AG04450 (cell line): ENCODE data around the gene SPDL1. TPM values are rescaled to one million over a fixed set of nuclear protein-coding genes. Genes with fewer than 3 reads are reported as not detected.
A peak's percentile ranks its signal among the peaks of the same experiment; 100 is the strongest.

Source experiments
- CTCF ChIA-PET: fragments of 300-600, 350-600 bp; formaldehyde crosslinking; extraction: SDS; loops from one replicate; lab custom pipeline; 2022; ENCODE audit warnings: antibody characterized with exemption, inconsistent platforms; lab: Charles Lee
- POLR2A ChIA-PET: fragments of 350-600 bp; formaldehyde crosslinking; extraction: SDS; loops from one replicate; lab custom pipeline; 2021; ENCODE audit warnings: antibody characterized with exemption, inconsistent platforms; lab: Yijun Ruan, JAX
- DNase-seq: peaks from one replicate; pipeline ENCODE4 v3.0.0-alpha.2; 2011; ENCODE audit warnings: low read depth, low spot score
- H3K27ac ChIP-seq: one replicate; pipeline ENCODE4 v1.5.1; 2012; ENCODE audit warnings: low read depth, low read length, control low read depth
- H3K27me3 ChIP-seq: one replicate; pipeline ENCODE4 v1.6.0; 2012; ENCODE audit warnings: low read length; ENCODE audit not compliant: control insufficient read depth, insufficient read depth
- H3K4me3 ChIP-seq: 2 replicates; pipeline ENCODE4 v1.5.1; 2011; ENCODE audit warnings: mild to moderate bottlenecking, low read depth, low read length, control low read depth
- H3K9me3 ChIP-seq: 2 replicates; pipeline ENCODE4 v1.5.1; 2012; ENCODE audit warnings: low read length; ENCODE audit not compliant: control insufficient read depth, insufficient read depth
- CTCF ChIP-seq: IDR thresholded peaks from 2 replicates; pipeline ENCODE4 v1.5.1; 2011; ENCODE audit warnings: low read depth, low read length, control low read depth, inconsistent platforms
- polyA plus RNA-seq: library from polyadenylated mRNA; depleted of rRNA; stranded (reverse); fragments of >200 nt; gene quantifications from 2 replicates; pipeline ENCODE4 v1.2.3, GENCODE V29; 2011

Gene SPDL1
- polyA plus RNA-seq, 1 experiment, result 22.7 TPM

GRCh38 chr5:169577951-169578350, 5.6 kb upstream of the SPDL1 start:
- Histone ChIP-seq H3K27me3 (no peaks in the 10 kb centered on the region), H3K4me3 (no peak overlapping the region), H3K27ac (no peak overlapping the region), H3K9me3 (no peaks in the 10 kb centered on the region)
- CTCF ChIA-PET, result interaction anchor here (0.7 kb wide), 1 partner anchor 63 kb away, joined by 3 read pairs; no protein-coding TSS in a partner anchor
- no peak for DNase-seq
- POLR2A ChIA-PET, result no interaction called here
- peak; percentile 25; the same call in 1 of the 2 replicates for TF ChIP-seq CTCF

- POLR2A ChIA-PET, result no interaction called here
- no peak overlapping the region for H3K27ac ChIP-seq
- CTCF ChIA-PET, result interaction anchor here (0.6 to 5.4 kb wide), 26 partner anchors 8 to 1176 kb away, joined by 3 to 93 read pairs (median 4); partner anchors contain the start of gene INSYN2B
- no peak for DNase-seq
- TF ChIP-seq CTCF, result no peak
- H3K9me3 ChIP-seq, result no peaks in the 10 kb centered on the region
- H3K27me3 ChIP-seq, result no peaks in the 10 kb centered on the region
- H3K4me3 ChIP-seq, result no peak overlapping the region
Observed at GRCh38 chr5:169580964-169581363, 2.6 kb upstream of the SPDL1 start.

GRCh38 chr5:169581580-169582227, 1.9 kb upstream of the SPDL1 start:
- no peak for DNase-seq
- Histone ChIP-seq H3K27ac (no peak overlapping the region), H3K4me3 (no peak overlapping the region), H3K9me3 (no peaks in the 10 kb centered on the region), H3K27me3 (no peaks in the 10 kb centered on the region)
- POLR2A ChIA-PET, result no interaction called here
- CTCF ChIA-PET, result interaction anchor here (0.6 to 5.4 kb wide), 30 partner anchors 9 to 1177 kb away, joined by 3 to 93 read pairs (median 4); partner anchors contain the start of gene INSYN2B
- peak; percentile 90 for TF ChIP-seq CTCF

- no peaks in the 10 kb centered on the region for H3K27me3 ChIP-seq
- POLR2A ChIA-PET, result interaction anchor here (0.6 to 1.2 kb wide), 9 partner anchors 12 to 903 kb away, joined by 3 to 8 read pairs (median 5); no protein-coding TSS in a partner anchor
- peak overlapping the region; percentile 86 for H3K4me3 ChIP-seq
- no peak for TF ChIP-seq CTCF
- CTCF ChIA-PET, result interaction anchor here (0.7 to 5.4 kb wide), 10 partner anchors 9 to 903 kb away, joined by 3 to 93 read pairs (median 3); partner anchors contain the start of gene INSYN2B
- DNase-seq, result no peak
- H3K27ac ChIP-seq, result no peak overlapping the region
- H3K9me3 ChIP-seq, result no peaks in the 10 kb centered on the region
Observed at GRCh38 chr5:169583101-169583423, 511 bp upstream of the SPDL1 start.

GRCh38 chr5:169584998-169585451, 1.5 kb downstream of the SPDL1 start:
- Histone ChIP-seq H3K9me3 (no peaks in the 10 kb centered on the region), H3K4me3 (peak overlapping the region; percentile 86), H3K27me3 (no peaks in the 10 kb centered on the region), H3K27ac (no peak overlapping the region)
- CTCF ChIA-PET, result interaction anchor here (0.6 to 4.2 kb wide), 4 partner anchors 26 to 596 kb away, joined by 3 to 38 read pairs (median 3); partner anchors contain the start of gene INSYN2B
- no peak for TF ChIP-seq CTCF
- no peak for DNase-seq
- POLR2A ChIA-PET, result interaction anchor here (0.7 kb wide), 1 partner anchor 291 kb away, joined by 3 read pairs; no protein-coding TSS in a partner anchor
